Measurements from ENCODE around the gene EXOSC5. TPM values are rescaled to one million over a fixed set of nuclear protein-coding genes. Genes with fewer than 3 reads are reported as not detected.

EXOSC5 gene
- total and polyA plus RNA-seq, 2 of the 13 experiments (the other 11 are each of a cell fraction or from before 2014, with no cell fraction given), result 24.1 to 26.5 TPM

GRCh38 chr19:41415154-41415571 lies 18.0 kb upstream of the EXOSC5 start (continued):
- TF ChIP-seq, protein P1, sequence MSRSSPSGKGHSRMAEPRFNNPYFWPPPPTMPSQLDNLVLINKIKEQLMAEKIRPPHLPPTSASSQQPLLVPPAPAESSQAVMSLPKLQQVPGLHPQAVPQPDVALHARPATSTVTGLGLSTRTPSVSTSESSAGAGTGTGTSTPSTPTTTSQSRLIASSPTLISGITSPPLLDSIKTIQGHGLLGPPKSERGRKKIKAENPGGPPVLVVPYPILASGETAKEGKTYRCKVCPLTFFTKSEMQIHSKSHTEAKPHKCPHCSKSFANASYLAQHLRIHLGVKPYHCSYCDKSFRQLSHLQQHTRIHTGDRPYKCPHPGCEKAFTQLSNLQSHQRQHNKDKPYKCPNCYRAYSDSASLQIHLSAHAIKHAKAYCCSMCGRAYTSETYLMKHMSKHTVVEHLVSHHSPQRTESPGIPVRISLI (CRISPR knock-in tag; IDR thresholded peaks at IDR 0.05; ENCODE audit: borderline replicate concordance), result no peak
- no peak for TF ChIP-seq PBX3 (CRISPR knock-in tag; IDR thresholded peaks at IDR 0.05; ENCODE audit: borderline replicate concordance)

DNA sequence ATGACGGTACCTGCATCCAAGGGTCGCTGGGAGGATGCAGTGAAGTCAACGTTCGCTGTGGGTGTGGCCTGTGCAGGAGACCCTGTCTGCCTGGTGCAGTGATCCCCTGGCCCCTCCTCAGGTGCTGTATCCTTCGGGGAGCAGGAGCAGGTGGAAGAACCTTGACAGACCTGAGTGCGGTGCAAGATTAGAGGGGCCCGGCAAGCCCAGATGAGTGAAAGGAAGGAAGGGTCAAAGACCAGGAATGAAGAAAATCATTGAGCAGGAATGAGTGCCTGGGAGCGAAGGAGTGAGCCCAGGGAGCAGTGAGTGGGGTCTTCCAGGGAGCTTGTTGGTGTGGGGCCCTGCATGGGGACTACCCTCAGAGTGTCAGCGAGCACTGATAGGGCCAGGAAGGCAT lies 17.3 kb upstream of the EXOSC5 start:
- Histone ChIP-seq H3K4me1 (ENCODE audit: insufficient read depth, low read length) (peaks cover 16% of the 10 kb centered on the region), H3K9ac (ENCODE audit: insufficient read depth, low read depth, low read length) (no peak overlapping the region), H3K79me2 (ENCODE audit: insufficient read depth, low read length) (no peaks in the 10 kb centered on the region), H3K36me3 (replicated peaks in 1 of 2; ENCODE audit: control insufficient read depth in 1 of 2, insufficient read depth in 2 of 2, low read length in 2 of 2) (peaks cover 12 to 25% of the 10 kb centered on the region in 2 experiments; a peak in 4 of 5 replicates), H4K20me1 (ENCODE audit: insufficient read depth, low read length) (no peaks in the 10 kb centered on the region), H2AFZ (ENCODE audit: low read length) (no peak overlapping the region), H3K4me3 (replicated peaks in 1 of 3; ENCODE audit: insufficient read depth in 1 of 3, low read depth in 2 of 3, low read length in 3 of 3) (no peak overlapping the region), H3K4me2 (ENCODE audit: low read depth, low read length) (no peak overlapping the region), H3K27ac (ENCODE audit: extremely low read length, insufficient read depth, low read length) (no peak overlapping the region), H3K9me3 (ENCODE audit: low read length) (no peaks in the 10 kb centered on the region), H3K27me3 (ENCODE audit: control insufficient read depth in 1 of 2, insufficient read depth in 2 of 2, low read length in 2 of 2) (no peaks in the 10 kb centered on the region)
- POLR2A ChIA-PET, result no interaction called here
- CTCF ChIA-PET (ENCODE audit: low intra/inter-chr PET ratio, low total read pairs), result no interaction called here
- no peak for ATAC-seq
- no peak for FAIRE-seq
- 98% methylated on average over 9 of the region's 9 CpGs for WGBS (ENCODE audit: low lambda C conversion rate)
- DNase-seq (ENCODE audit: low spot score), result no peak
- intact Hi-C loops (cut with micrococcal nuclease; ENCODE audit: unreplicated experiment) (no loop called here), in situ Hi-C loops (cut with HindIII; ENCODE audit: extremely low pct_ligation_motif_present, low pct_unique_long_range_greater_than_20kb) (no loop called here)
- BruUV-seq (replicated peaks), result no TSS peak
- no peak for TF ChIP-seq ZNF709 (CRISPR knock-in tag; IDR thresholded peaks at IDR 0.05)
- no peak for TF ChIP-seq ZNF337 (CRISPR knock-in tag; IDR thresholded peaks at IDR 0.05; ENCODE audit: borderline replicate concordance, low read depth)
- TF ChIP-seq GTF2F1 (IDR thresholded peaks at IDR 0.05; ENCODE audit: low read length), result no peak
- no peak for TF ChIP-seq NR2F6 (IDR thresholded peaks at IDR 0.05)
- TF ChIP-seq NR2F6 (CRISPR knock-in tag; IDR thresholded peaks at IDR 0.05), result no peak
- no peak for TF ChIP-seq ATM (IDR thresholded peaks at IDR 0.05; ENCODE audit: borderline replicate concordance)
- no peak for TF ChIP-seq SOX5 (CRISPR knock-in tag; IDR thresholded peaks at IDR 0.05; ENCODE audit: borderline replicate concordance)
- TF ChIP-seq ZBTB37 (CRISPR knock-in tag; IDR thresholded peaks at IDR 0.05), result no peak
- no peak for TF ChIP-seq NR1H2 (CRISPR knock-in tag; IDR thresholded peaks at IDR 0.05; ENCODE audit: borderline replicate concordance, low read depth)
- TF ChIP-seq ZBTB26 (CRISPR knock-in tag; IDR thresholded peaks at IDR 0.05; ENCODE audit: borderline replicate concordance), result no peak
- TF ChIP-seq SATB2 (CRISPR knock-in tag; IDR thresholded peaks at IDR 0.05), result no peak
- TF ChIP-seq ZNF441 (CRISPR knock-in tag; IDR thresholded peaks at IDR 0.05; ENCODE audit: borderline replicate concordance), result no peak
- TF ChIP-seq, protein P2, sequence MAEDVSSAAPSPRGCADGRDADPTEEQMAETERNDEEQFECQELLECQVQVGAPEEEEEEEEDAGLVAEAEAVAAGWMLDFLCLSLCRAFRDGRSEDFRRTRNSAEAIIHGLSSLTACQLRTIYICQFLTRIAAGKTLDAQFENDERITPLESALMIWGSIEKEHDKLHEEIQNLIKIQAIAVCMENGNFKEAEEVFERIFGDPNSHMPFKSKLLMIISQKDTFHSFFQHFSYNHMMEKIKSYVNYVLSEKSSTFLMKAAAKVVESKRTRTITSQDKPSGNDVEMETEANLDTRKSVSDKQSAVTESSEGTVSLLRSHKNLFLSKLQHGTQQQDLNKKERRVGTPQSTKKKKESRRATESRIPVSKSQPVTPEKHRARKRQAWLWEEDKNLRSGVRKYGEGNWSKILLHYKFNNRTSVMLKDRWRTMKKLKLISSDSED (CRISPR knock-in tag; IDR thresholded peaks at IDR 0.05), result no peak
- no peak for TF ChIP-seq TOPORS (CRISPR knock-in tag; IDR thresholded peaks at IDR 0.05)
- TF ChIP-seq ZNF253 (CRISPR knock-in tag; IDR thresholded peaks at IDR 0.05; ENCODE audit: borderline replicate concordance), result no peak
- no peak for TF ChIP-seq NFIC (IDR thresholded peaks at IDR 0.05; ENCODE audit: low read length)
- no peak for TF ChIP-seq IKZF4 (CRISPR knock-in tag; IDR thresholded peaks at IDR 0.05; ENCODE audit: borderline replicate concordance, low read depth, not compliant biosample characterization)
